Measurements from ENCODE around the gene UXT.

DNA sequence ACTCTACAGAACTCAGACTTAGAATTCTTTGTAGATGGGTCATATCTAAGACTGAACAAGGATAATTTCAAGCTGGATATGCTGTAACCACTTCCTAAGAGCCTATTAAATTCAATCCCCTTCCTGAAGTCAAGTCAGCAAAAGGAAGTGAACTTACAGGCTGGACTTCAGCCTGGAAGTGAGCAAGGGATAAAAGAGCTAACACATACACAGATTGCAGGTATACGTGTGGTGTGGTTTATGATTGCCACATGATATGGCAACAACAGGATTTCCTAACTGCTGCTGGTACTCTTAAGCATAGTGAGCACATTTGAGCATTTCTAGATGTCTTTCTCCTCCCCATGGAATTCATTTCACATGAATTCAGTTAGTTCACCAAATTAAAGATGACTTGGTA lies 38.2 kb upstream of the UXT start:
- TF ChIP-seq CTCF (conservative IDR thresholded peaks at IDR 0.05; ENCODE audit: low read depth in 2 of 2): no peak
- TF ChIP-seq POLR2AphosphoS5 (IDR thresholded peaks at IDR 0.05; ENCODE audit: low read depth): no peak
- no peak for TF ChIP-seq EZH2 (IDR thresholded peaks at IDR 0.05; ENCODE audit: low read depth, unreplicated experiment)
